HG03558 (cell line): ENCODE results near the gene PSMC3IP.

ENCODE experiments used
- ATAC-seq: cut with Tn5 transposase; IDR thresholded peaks from one replicate; pipeline ENCODE4 v1.9.1; 2021; ENCODE audit warnings: moderate number of reproducible peaks; ENCODE audit not compliant: unreplicated experiment; ENCODE audit errors: extremely low read depth

Gene PSMC3IP

GRCh38 chr17:42586514-42587230 lies 9.1 kb upstream of the PSMC3IP start:
- no peak for ATAC-seq

GRCh38 chr17:42585353-42585752 lies 7.8 kb upstream of the PSMC3IP start:
- no peak for ATAC-seq

- ATAC-seq, result no peak
Measured at GRCh38 chr17:42584880-42585279, 7.4 kb upstream of the PSMC3IP start.

GRCh38 chr17:42581744-42582270 lies 4.3 kb upstream of the PSMC3IP start:
- no peak for ATAC-seq

GRCh38 chr17:42579794-42580551 lies 2.4 kb upstream of the PSMC3IP start:
- ATAC-seq, result no peak

GRCh38 chr17:42578282-42578869 lies 847 bp upstream of the PSMC3IP start:
- no peak for ATAC-seq

- ATAC-seq, result no peak
Measured at GRCh38 chr17:42577140-42577531, 393 bp downstream of the PSMC3IP start.

- ATAC-seq, result no peak
Measured at GRCh38 chr17:42574463-42574862, 3.1 kb downstream of the PSMC3IP start.

- ATAC-seq, result no peak
Measured at GRCh38 chr17:42573095-42573494, 4.4 kb downstream of the PSMC3IP start.

- ATAC-seq, result no peak
Measured at GRCh38 chr17:42571435-42572225, 5.9 kb downstream of the PSMC3IP start.

- ATAC-seq, result no peak
Measured at GRCh38 chr17:42568341-42569111, 9.0 kb downstream of the PSMC3IP start.

GRCh38 chr17:42566883-42567573 lies 10.5 kb downstream of the PSMC3IP start, which contains the start of gene MLX:
Gene MLX (plus strand): TSS chr17:42567100. CDS start chr17:42567125, 25 bp downstream.
- no peak for ATAC-seq

- ATAC-seq, result no peak
Measured at GRCh38 chr17:42566215-42566882, 11.2 kb downstream of the PSMC3IP start.

- ATAC-seq, result no peak
Measured at GRCh38 chr17:42565523-42566214, 11.9 kb downstream of the PSMC3IP start.

GRCh38 chr17:42564815-42565522 lies 12.6 kb downstream of the PSMC3IP start:
- no peak for ATAC-seq

GRCh38 chr17:42563950-42564349 lies 13.6 kb downstream of the PSMC3IP start:
- ATAC-seq, result no peak

GRCh38 chr17:42563543-42563942 lies 14.0 kb downstream of the PSMC3IP start:
- no peak for ATAC-seq
